ENCODE results near the gene B3GALNT2. TPM values are rescaled to one million over a fixed set of nuclear protein-coding genes. Genes with fewer than 3 reads are reported as not detected.

Gene B3GALNT2
- total and polyA plus RNA-seq, 2 of the 8 experiments (the other 6 are each of a cell fraction or from before 2014, with no cell fraction given): 15.4 to 39.4 TPM

DNA sequence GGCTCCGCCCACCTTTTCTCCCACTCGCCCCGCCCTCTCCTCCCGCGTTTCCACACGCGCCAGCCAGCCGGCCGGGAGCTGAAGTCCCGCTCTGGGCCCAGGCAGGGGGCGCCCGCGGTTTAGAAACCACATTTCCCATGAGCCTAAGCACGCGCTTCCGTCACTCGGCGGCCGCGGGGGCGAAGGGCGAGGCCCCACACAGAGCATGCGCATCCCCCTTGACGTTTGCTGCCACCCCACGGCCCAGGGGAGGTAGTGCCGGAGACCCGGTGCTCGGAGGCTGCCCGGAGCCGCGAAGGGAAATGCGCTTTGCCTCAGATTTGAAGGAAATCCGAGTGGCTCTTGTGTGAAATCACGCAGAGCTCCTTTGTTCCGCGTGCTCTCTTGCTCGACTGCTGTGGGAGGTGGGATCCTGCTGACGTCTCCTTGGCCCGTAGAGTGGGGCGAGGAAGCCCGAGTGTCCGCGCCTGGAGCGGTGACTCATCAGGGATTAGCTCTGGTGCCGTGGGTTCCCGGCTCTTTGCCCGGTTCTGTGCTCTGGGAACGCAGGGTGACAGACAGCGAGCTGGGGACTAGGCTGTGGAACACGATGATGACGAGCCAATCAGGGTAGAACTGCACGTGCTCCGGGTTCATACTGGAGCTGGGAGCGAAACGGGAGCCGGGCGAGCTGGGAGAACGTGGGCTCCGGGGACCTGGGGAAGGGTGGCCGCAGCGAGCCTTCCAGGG lies 406 bp upstream of the B3GALNT2 start:
- no peak overlapping the region for H3K14ac ChIP-seq (ENCODE audit: insufficient read length)
- DNase-seq (ENCODE audit: low read depth in 1 of 2, low spot score in 2 of 2): peak; percentile 97 to 99
- peak overlapping the region; percentile 86; the same call in 1 of the 2 replicates for H2BK12ac ChIP-seq (ENCODE audit: low read depth, low read length)
- peak overlapping the region; percentile 81 to 95 (median 91) for H3K4me3 ChIP-seq (ENCODE audit: extremely low read depth in 1 of 4, insufficient read depth in 2 of 4, low read depth in 3 of 4, low read length in 4 of 4)
- H3K23ac ChIP-seq (ENCODE audit: insufficient read length): no peak overlapping the region
- 0 out of 2 replicates have a peak overlapping the region, but pooled peaks have one; percentile 8 for H2BK15ac ChIP-seq (ENCODE audit: low read length)
- peak overlapping the region; percentile 94 for H2BK5ac ChIP-seq (ENCODE audit: low read depth, low read length)
- H3K4me1 ChIP-seq (replicated peaks in 1 of 4; ENCODE audit: control insufficient read depth in 3 of 4, insufficient read depth in 4 of 4, low read length in 3 of 4): peaks cover 0 to 6% (median 0%) of the 10 kb centered on the region in 4 experiments; a peak in 2 of 7 replicates
- peak overlapping the region; percentile 93 for H3K4ac ChIP-seq (replicated peaks; ENCODE audit: insufficient read length, low read depth, low read length)
- H2BK120ac ChIP-seq (replicated peaks; ENCODE audit: low read depth, low read length): no peak overlapping the region
- H3K27me3 ChIP-seq (replicated peaks in 1 of 4; ENCODE audit: control insufficient read depth in 3 of 4, extremely low read depth in 1 of 4, insufficient read depth in 3 of 4, low read length in 3 of 4): no peaks in the 10 kb centered on the region
- H2BK20ac ChIP-seq (ENCODE audit: low read length): no peak overlapping the region
- H3K79me2 ChIP-seq (ENCODE audit: control insufficient read depth in 1 of 2, insufficient read depth in 2 of 2, low read length in 2 of 2): peaks cover 11 to 40% of the 10 kb centered on the region in 2 experiments
- CTCF ChIA-PET (ENCODE audit: partially characterized antibody): interaction anchor here (0.6 to 2.4 kb wide), 41 partner anchors 8 to 1182 kb away, joined by 3 to 9 read pairs (median 4); no protein-coding TSS in a partner anchor
- H4K5ac ChIP-seq (ENCODE audit: insufficient read length, low read depth, low read length): peak overlapping the region; percentile 95
- H3K4me2 ChIP-seq (ENCODE audit: insufficient read depth in 1 of 2, low read depth in 2 of 2, low read length in 2 of 2): peak overlapping the region; percentile 68 to 83
- peak overlapping the region; percentile 79 for H4K91ac ChIP-seq (replicated peaks; ENCODE audit: insufficient read length, low read length)
- peaks cover 3 to 7% of the 10 kb centered on the region in 2 experiments for H4K20me1 ChIP-seq (replicated peaks in 1 of 2; ENCODE audit: control insufficient read depth in 1 of 2, insufficient read depth in 2 of 2, low read length in 2 of 2)
- H3K9ac ChIP-seq (replicated peaks in 1 of 4; ENCODE audit: extremely low read depth in 1 of 4, low read depth in 3 of 4, low read length in 3 of 4): peak overlapping the region; percentile 85 to 92 (median 88)
- no peak for FAIRE-seq
- no peaks in the 10 kb centered on the region for H3K79me1 ChIP-seq (ENCODE audit: low read depth, low read length)
- peak overlapping the region; percentile 95; the same call in 1 of the 2 replicates for H2AFZ ChIP-seq (ENCODE audit: low read length)
- peak overlapping the region; percentile 95 for H3K56ac ChIP-seq (replicated peaks; ENCODE audit: insufficient read length, low read depth, low read length)
- peaks cover 8% of the 10 kb centered on the region; the same call in 1 of the 2 replicates for H3K23me2 ChIP-seq (ENCODE audit: low read depth, low read length)
- no peaks in the 10 kb centered on the region for H3K9me3 ChIP-seq (ENCODE audit: insufficient read depth in 2 of 2, low read depth in 1 of 2, low read length in 1 of 2)
- peak overlapping the region; percentile 91 for H3K27ac ChIP-seq (ENCODE audit: low read depth, low read length)
- peak overlapping the region; percentile 97; the same call in 1 of the 2 replicates for H4K8ac ChIP-seq (ENCODE audit: extremely low read depth, insufficient read depth, low read length)
- POLR2A ChIA-PET (ENCODE audit: partially characterized antibody): interaction anchor here (0.5 to 2.3 kb wide), 15 partner anchors 9 to 382 kb away, joined by 3 to 8 read pairs (median 4); partner anchors contain the start of genes ARID4B, GGPS1 and TOMM20
- H3K36me3 ChIP-seq (ENCODE audit: control insufficient read depth in 2 of 4, insufficient read depth in 4 of 4, low read length in 3 of 4): no peaks in the 10 kb centered on the region
- no peak overlapping the region for H2AK5ac ChIP-seq (ENCODE audit: low read depth, low read length)
- peak overlapping the region; percentile 99; the same call in 1 of the 2 replicates for H3K18ac ChIP-seq (ENCODE audit: extremely low read depth, low read length)
- 1% methylated on average over 46 of the region's 61 CpGs; no CpG with 5 or more reads in 1 of the 2 experiments for WGBS, 2 experiments (ENCODE audit: extremely low coverage in 1 of 2, insufficient coverage in 1 of 2, insufficient read length in 1 of 2, insufficient replicate concordance in 2 of 2, low coverage in 1 of 2, low lambda C conversion rate in 2 of 2, missing lambda C conversion rate in 1 of 2)
- TF ChIP-seq SP4 (IDR thresholded peaks at IDR 0.05; ENCODE audit: low read length): no peak
- no peak for TF ChIP-seq BRCA1 (IDR thresholded peaks at IDR 0.05; ENCODE audit: low read depth, low read length)
- no peak for TF ChIP-seq RBBP5 (IDR thresholded peaks at IDR 0.05; ENCODE audit: borderline replicate concordance, low read depth, low read length)
- peak; percentile 80 for TF ChIP-seq NRF1 (IDR thresholded peaks at IDR 0.05; ENCODE audit: low read depth, low read length)
- peak; percentile 10; the same call in 1 of the 2 replicates for TF ChIP-seq GABPA (IDR thresholded peaks at IDR 0.05; ENCODE audit: borderline replicate concordance, insufficient read depth, low read length)
- TF ChIP-seq BACH1 (IDR thresholded peaks at IDR 0.05; ENCODE audit: low read length): peak; percentile 80
- no peak for TF ChIP-seq KDM4A (IDR thresholded peaks at IDR 0.05; ENCODE audit: low read depth, low read length, severe bottlenecking)
- peak; percentile 96 for TF ChIP-seq CREB1 (IDR thresholded peaks at IDR 0.05)
- peak; percentile 94 for TF ChIP-seq EGR1 (IDR thresholded peaks at IDR 0.05; ENCODE audit: borderline replicate concordance, low read depth, low read length)
- peak; percentile 45 to 55 for TF ChIP-seq RAD21 (IDR thresholded peaks at IDR 0.05 in 1 of 2, conservative IDR thresholded peaks at IDR 0.05 in 1 of 2; ENCODE audit: low read depth in 2 of 2, low read length in 2 of 2)
- no peak for TF ChIP-seq ZNF274 (IDR thresholded peaks at IDR 0.05; ENCODE audit: borderline replicate concordance, extremely low read depth, low read length)
- no peak for TF ChIP-seq CEBPB (IDR thresholded peaks at IDR 0.05; ENCODE audit: low read depth, low read length)

Data from H1 (cell line).